Measurements from ENCODE around the gene GMNN.

Gene GMNN

DNA sequence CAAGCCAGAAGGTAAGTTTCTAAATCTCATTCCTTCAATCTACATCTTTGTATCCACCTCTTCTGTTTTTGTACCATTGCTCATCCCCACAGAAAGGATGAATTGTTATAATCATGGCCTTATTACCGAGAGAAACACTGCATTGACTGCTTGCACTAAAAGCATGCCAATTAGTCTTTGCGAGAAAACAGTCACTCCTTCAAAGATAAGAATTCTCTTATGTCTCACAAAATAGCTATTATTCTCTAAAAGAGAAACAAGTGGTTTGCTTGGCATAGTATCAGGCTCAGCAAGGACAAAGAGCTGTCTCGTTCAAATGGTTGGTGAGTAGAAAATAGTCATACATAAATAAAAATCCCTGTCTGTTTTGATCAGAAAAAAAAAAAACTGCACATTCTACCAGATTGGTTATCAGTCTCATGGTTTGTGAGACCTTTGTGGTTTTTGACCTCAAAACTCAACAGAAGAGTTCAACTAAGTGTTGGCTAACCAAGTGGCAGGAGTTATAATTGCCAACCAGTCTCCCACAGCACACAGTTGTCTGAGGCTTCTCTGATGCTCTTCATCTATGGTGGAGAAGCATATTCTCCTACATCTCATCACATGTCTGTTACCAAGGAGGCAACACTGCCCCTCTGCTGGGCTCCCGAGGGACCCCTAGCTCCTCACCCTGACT is 59.1 kb downstream of the GMNN start:
- TF ChIP-seq, protein P1, sequence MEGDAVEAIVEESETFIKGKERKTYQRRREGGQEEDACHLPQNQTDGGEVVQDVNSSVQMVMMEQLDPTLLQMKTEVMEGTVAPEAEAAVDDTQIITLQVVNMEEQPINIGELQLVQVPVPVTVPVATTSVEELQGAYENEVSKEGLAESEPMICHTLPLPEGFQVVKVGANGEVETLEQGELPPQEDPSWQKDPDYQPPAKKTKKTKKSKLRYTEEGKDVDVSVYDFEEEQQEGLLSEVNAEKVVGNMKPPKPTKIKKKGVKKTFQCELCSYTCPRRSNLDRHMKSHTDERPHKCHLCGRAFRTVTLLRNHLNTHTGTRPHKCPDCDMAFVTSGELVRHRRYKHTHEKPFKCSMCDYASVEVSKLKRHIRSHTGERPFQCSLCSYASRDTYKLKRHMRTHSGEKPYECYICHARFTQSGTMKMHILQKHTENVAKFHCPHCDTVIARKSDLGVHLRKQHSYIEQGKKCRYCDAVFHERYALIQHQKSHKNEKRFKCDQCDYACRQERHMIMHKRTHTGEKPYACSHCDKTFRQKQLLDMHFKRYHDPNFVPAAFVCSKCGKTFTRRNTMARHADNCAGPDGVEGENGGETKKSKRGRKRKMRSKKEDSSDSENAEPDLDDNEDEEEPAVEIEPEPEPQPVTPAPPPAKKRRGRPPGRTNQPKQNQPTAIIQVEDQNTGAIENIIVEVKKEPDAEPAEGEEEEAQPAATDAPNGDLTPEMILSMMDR (conservative IDR thresholded peaks at IDR 0.05; ENCODE audit: low read depth, low read length) = no peak
- no peak overlapping the region for H3K4me3 ChIP-seq (ENCODE audit: low read depth, low read length)
- DNase-seq (ENCODE audit: low read depth) = no peak
